Measurements from ENCODE around the gene UQCC2.

The UQCC2 gene

DNA sequence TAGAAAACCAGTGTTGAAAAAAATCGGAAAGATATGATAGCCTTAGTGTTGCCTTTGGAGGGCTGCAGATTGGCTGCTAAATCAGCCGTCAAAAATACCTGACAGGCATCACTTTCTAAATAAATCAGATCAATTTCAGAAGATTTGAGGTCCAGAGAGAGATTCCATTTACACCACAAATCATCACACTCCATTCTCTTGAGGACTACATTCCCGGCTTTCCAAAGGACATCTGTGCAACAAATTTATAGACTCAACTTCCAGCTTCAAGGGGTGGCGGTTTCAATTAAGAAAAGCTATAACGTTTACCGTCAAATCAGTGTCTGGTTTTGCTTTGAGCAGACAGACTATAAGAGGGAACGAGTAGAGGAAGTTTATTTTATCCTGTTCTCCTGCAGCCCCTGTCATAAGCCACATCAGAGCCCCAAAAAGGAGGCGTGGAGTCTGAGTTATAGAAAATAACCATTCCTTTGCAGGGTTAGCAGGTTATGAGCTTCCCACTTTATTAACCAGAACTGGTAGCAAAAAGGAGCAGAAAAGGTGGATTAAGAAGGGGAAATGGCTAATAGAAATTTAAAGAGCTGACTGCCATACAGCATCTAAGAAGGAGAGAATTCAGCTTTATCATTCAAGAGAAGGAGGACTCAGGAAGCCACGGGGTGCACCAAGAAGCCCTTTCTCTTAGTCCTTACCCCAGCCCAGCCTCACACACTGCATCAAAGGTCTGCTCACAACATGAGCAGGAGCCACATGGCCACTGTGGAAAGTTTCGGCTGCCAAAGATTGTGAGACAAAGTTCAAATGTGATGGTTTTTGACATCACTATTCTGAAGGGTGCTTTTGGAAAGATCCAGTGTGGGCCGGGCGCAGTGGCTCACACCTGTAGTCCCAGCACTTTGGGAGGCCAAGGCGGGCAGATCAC, 12.9 kb upstream of the UQCC2 start:
- DNase-seq = no peak

DNA sequence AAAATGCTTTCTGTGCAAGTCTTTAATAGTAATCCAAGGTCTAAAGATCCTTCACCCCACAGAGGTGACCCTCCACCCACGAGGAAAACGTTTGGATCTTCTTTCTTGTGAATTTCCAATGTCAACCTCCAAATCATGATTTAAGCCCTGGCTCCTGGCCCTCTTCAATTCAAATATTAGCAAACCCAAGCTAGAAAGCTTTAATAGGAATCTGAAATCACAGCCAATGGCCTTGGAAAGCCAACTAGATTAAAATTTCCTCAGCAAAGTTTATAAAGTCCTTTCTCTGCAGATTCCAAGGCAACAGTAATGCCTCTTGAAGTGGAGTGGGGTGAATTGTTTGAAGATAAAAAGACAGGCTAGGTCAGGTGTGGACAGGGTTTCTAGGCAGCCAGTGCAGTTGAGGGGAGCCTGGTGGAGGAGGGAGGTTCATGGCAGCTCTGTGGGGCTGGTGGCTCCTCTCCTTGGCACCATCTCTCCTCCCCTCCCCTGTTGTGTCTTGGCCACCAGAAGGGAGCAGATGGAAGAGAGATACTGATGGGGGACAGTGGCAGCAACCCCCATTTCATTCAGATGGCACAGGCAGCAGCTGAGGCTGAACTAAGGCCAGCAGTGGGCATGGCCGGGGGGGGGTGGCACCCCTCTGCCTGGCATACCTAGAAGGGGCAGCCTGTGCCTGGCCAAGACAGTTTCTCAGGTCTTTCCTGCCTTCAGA, 12.0 kb upstream of the UQCC2 start:
- DNase-seq = no peak

- DNase-seq = no peak
These were observed 10.7 kb upstream of the UQCC2 start for GRCh38 chr6:33722103-33722623.

DNA sequence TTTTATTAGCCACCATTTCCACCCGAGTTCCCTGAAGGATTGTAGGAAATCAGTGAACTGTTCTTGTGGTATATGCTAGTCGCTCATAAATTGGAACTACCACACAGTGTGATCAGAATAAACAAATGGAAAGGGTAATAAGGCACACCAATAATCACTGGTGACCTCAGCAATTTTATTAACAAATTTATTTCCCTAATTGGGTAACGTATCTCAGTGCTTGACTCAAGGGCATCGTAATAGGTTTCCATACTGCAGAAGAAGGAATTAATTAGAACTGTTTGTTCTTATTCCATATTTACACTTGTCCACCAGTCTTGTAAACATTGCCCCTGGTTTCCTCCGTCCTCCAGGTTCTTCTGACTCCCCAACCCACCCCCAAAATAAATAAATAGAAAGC, 10.0 kb upstream of the UQCC2 start:
- no peak for DNase-seq

GRCh38 chr6:33720998-33721397, 9.5 kb upstream of the UQCC2 start:
- no peak for DNase-seq

DNA sequence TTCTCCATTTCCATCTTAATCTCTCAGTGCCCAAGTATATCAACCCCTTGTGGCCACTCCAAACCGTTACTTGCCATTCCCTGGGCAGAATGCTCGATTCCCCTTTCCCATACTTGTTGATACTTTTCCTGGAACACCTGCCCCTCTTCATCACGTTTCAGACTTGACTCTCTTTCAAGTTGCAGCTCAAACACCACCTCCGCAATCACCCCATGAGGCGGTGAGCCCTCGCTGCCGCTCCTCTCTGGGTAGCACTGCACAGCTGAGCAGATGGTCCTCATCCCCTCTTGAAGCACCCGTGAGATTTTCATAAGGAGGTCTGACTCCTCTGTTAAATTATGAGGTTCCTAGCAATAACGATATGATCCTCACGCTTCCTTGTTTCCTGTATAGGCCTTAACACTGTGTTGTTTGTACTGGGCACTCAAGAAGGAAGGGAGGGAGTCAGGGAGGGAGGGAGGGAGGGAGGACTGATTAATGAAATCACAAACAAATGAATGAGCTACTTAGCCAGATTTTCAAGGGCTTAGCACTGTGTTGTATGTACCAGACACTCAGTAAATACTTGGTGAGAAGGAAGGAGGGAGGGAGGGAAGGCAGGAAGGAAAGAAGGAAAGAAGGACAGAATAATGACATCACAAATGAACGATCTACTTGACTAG, 8.0 kb upstream of the UQCC2 start:
- DNase-seq = no peak

- DNase-seq = no peak
These were observed 7.2 kb upstream of the UQCC2 start for GRCh38 chr6:33718713-33719112.

- DNase-seq = peak; percentile 84
These were observed 6.5 kb upstream of the UQCC2 start for GRCh38 chr6:33717934-33718455.

GRCh38 chr6:33716890-33717632, 5.6 kb upstream of the UQCC2 start:
- no peak for DNase-seq

DNA sequence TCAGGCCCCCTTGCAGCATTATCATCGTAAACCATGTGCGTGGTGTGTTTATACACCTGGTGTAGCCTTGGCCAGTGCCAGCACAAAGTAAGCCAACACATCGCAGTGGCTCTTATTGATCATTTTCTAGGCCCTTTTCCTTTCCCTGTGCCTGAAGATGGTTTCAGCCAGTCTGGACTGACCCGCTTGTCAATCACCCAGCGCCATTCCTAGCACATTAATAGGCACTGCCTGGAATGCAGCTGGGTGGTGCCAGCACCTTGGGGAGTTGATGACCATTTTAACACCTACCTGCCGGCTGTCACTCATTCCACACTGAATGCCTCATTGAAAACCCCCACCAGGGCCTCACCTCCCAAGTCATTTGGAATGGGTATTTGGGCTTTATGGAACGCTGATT, 4.9 kb upstream of the UQCC2 start:
- no peak for DNase-seq

DNA sequence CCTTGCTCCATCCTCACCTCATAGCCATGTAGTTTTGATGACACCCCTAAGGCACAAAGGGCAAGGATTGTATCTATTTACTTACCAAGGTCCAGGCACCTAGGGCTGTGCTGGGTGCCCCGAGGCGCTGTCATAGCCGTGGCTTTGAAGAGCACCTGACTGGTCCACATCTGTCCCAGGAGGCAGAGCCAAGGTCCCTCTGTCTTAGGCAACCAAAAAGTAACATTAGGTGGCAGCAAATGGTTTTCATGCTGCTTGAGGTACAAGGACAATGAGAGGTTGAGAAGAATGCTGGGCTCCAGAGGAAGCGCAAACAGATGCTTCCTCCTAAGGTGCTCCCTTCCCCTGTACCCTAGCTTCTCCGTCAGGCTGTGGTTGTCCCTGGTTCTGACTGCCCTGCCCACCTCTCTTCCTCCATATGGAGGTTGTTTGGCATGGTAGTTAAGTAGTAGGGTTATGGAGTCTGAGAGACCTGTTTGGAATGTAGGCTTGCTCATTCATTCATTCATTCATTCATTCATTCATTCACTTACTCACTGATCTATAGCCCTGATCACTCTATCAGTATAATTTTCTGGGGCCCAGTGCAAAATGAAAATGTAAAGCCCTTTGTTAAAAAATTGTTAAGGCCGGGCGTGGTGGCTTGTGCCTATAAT, 3.0 kb upstream of the UQCC2 start:
- DNase-seq = no peak

DNA sequence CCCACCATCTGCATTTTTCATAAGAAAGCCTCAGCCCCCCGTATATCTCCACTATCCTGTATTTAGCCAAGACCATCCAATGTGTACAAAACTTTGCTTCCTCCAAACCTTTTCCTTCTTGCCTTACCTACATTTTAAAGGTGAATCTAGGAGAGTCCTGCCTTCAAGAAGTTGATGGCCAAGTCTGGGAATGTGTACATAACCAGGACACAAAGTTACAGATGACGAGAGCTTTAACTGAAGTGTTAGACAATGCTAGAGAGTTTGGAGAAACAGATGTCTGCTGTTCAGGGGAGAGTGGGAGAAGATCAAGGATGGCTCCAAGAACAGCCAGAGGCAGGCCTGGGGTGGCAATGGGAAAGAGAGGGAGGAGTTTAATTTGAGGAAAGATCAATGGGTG, 2.3 kb upstream of the UQCC2 start:
- DNase-seq = no peak

GRCh38 chr6:33712914-33713313, 1.4 kb upstream of the UQCC2 start:
- no peak for DNase-seq

- DNase-seq = no peak
These were observed 991 bp downstream of the UQCC2 start for GRCh38 chr6:33710296-33711121.

GRCh38 chr6:33709605-33710295, 1.8 kb downstream of the UQCC2 start:
- DNase-seq = no peak

DNA sequence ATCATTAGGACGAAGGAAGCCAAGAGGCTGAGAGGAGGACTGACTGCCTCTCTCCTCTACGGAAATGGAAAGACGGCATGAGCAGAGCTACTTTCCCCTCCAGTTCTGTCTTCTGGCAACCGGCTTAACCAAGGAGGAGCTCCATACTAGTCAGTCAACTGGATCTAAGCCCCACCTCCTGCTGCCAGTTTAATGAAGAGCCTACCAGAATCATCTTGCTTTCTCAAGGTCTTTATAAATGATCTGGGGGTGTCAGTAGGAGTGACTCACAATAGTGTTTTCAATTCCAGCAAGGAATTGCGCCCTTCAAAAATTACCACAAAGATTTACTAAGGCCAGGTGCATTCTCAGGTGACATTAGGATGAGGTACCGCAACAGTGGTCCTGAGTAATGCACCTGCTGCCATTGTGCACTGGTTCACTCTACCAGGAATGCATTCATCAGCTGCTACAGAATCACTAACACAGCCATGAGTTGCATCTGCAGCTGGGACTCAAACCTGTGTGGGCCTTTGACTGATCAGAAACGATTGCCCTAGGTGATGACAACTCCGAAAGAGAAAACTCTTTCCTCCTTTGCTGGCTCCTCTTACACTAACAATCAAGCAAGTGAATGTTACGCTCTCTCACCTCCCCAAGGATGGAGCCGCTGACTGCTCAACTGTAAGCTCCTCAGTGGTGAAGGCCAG, 2.8 kb downstream of the UQCC2 start:
- DNase-seq = no peak

DNA sequence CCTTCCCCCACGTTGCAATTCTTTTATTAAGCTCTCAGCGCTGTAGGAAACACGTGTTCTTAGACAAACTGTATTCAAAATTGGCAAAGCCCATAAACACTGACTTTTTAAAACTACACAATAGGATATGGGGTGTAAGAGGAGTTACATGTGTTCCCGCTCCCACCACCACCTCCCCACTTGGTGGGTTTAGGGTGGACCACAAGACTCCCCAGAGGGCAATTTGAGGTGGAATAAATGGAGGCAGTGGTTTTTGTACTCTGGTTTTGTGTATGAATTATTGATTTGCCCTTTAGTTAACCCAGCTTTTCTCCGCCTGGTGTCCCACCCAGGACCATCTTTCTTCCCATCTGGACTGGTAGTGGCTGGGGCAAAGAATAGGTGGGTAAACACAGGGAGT, 3.7 kb downstream of the UQCC2 start:
- no peak for DNase-seq

GRCh38 chr6:33705955-33706725, 5.4 kb downstream of the UQCC2 start:
- no peak for DNase-seq

All from right hindlimb (tissue), 1 donor.